ENCODE results near the gene CDH3. TPM values are rescaled to one million over a fixed set of nuclear protein-coding genes. Genes with fewer than 3 reads are reported as not detected.

Gene CDH3
- total and polyA plus RNA-seq, 10 of the 15 experiments (the other 5 are each of a cell fraction or from before 2014, with no cell fraction given) = 0.05 to 0.44 (median 0.12) TPM; not detected in 5

- BruUV-seq (replicated peaks) = no TSS peak
- POLR2A ChIA-PET = interaction anchor here (0.7 kb wide), 1 partner anchor 345 kb away, joined by 3 read pairs; no protein-coding TSS in a partner anchor
- TF ChIP-seq NKRF (conservative IDR thresholded peaks at IDR 0.05) (no peak), BCL11A (IDR thresholded peaks at IDR 0.05; ENCODE audit: low read depth, low read length) (no peak), CBX5 (IDR thresholded peaks at IDR 0.05; ENCODE audit: low read depth) (no peak), MAX (IDR thresholded peaks at IDR 0.05; ENCODE audit: low read depth, low read length) (no peak), ZNF592 (IDR thresholded peaks at IDR 0.05) (no peak), TCF3 (IDR thresholded peaks at IDR 0.05; ENCODE audit: borderline replicate concordance, insufficient read depth, low read depth, low read length) (no peak), USF2 (IDR thresholded peaks at IDR 0.05; ENCODE audit: borderline replicate concordance, low read depth, low read length) (no peak), ZZZ3 (IDR thresholded peaks at IDR 0.05; ENCODE audit: control insufficient read depth, insufficient read length, low read depth) (no peak), SMARCA5 (IDR thresholded peaks at IDR 0.05) (no peak), RUNX3 (IDR thresholded peaks at IDR 0.05; ENCODE audit: low read length) (no peak), CREB1 (IDR thresholded peaks at IDR 0.05; ENCODE audit: low read depth) (no peak), ZSCAN29 (IDR thresholded peaks at IDR 0.05) (no peak), YBX1 (IDR thresholded peaks at IDR 0.05) (no peak), ZNF622 (IDR thresholded peaks at IDR 0.05) (no peak), ATF2 (IDR thresholded peaks at IDR 0.05; ENCODE audit: low read length) (no peak), STAT3 (IDR thresholded peaks at IDR 0.05; ENCODE audit: low read depth, low read length) (no peak)
Observed at GRCh38 chr16:68658341-68658973, 13.3 kb downstream of the CDH3 start.

More at GRCh38 chr16:68658341-68658973, 13.3 kb downstream of the CDH3 start:
- H3K9ac ChIP-seq (ENCODE audit: control insufficient read depth, insufficient read depth, low read length) = no peak overlapping the region
- 54% methylated on average over 13 of the region's 13 CpGs for WGBS (ENCODE audit: insufficient coverage, insufficient replicate concordance, low lambda C conversion rate, missing lambda C conversion rate)
- H3K4me1 ChIP-seq (ENCODE audit: control insufficient read depth, insufficient read depth, low read length) = no peaks in the 10 kb centered on the region
- H3K27ac ChIP-seq (ENCODE audit: control insufficient read depth, insufficient read depth) = no peak overlapping the region
- SMC1A ChIA-PET (ENCODE audit: uncharacterized antibody, unreplicated experiment) = interaction anchor here (1.3 kb wide), 1 partner anchor 11 kb away, joined by 3 read pairs; no protein-coding TSS in a partner anchor
- H2AFZ ChIP-seq (ENCODE audit: control insufficient read depth, low read depth, low read length) = no peak overlapping the region
- no peaks in the 10 kb centered on the region; a peak in 1 of 4 replicates for H3K27me3 ChIP-seq (replicated peaks in 1 of 2; ENCODE audit: control insufficient read depth in 2 of 2, insufficient read depth in 2 of 2, low read length in 1 of 2)
- ATAC-seq (no peak), FAIRE-seq (no peak), DNase-seq (ENCODE audit: low read depth, low spot score) (no peak)
- RAD21 ChIA-PET (ENCODE audit: unreplicated experiment) = interaction anchor here (0.6 to 1.3 kb wide), 2 partner anchors 11 to 292 kb away, joined by 3 read pairs; no protein-coding TSS in a partner anchor
- intact Hi-C loops (cut with micrococcal nuclease; ENCODE audit: unreplicated experiment) (no loop called here), in situ Hi-C loops (cut with MboI) (no loop called here)
- CTCF ChIA-PET = interaction anchor here (0.6 kb wide), 1 partner anchor 143 kb away, joined by 3 read pairs; no protein-coding TSS in a partner anchor
- no peaks in the 10 kb centered on the region for H4K20me1 ChIP-seq (ENCODE audit: control insufficient read depth, insufficient read depth)
- H3K79me2 ChIP-seq (ENCODE audit: control insufficient read depth, insufficient read depth, low read length) = no peaks in the 10 kb centered on the region
- no peaks in the 10 kb centered on the region for H3K36me3 ChIP-seq (ENCODE audit: control insufficient read depth in 2 of 2, insufficient read depth in 2 of 2, low read length in 1 of 2)
- H3K4me3 ChIP-seq = no peak overlapping the region
- no peak overlapping the region for H3K4me2 ChIP-seq (ENCODE audit: control insufficient read depth, insufficient read depth)
- no peaks in the 10 kb centered on the region for H3K9me3 ChIP-seq (replicated peaks; ENCODE audit: control insufficient read depth, insufficient read depth, low read length)
